PC-3 (cell line): Measurements from ENCODE around the gene CPA3. TPM values are rescaled to one million over a fixed set of nuclear protein-coding genes. Genes with fewer than 3 reads are reported as not detected.

Source experiments
- ATAC-seq: fragments of 200-7000 bp; cut with Tn5 transposase; 2 replicates; pipeline ENCODE4 v1.9.1; 2020; ENCODE audit warnings: mild to moderate bottlenecking, moderate library complexity
- BruUV-seq: library from RNA; stranded (reverse); fragments of 400-500 nt; replicated peaks from 2 replicates; lab custom pipeline; 2021; lab: Mats Ljungman, UMichigan
- CTCF ChIA-PET: fragments of 300-600 bp; sonication (Branson Sonifier 250); formaldehyde crosslinking; loops from one replicate; lab custom pipeline; 2022; ENCODE audit warnings: antibody characterized with exemption; lab: Charles Lee
- POLR2A ChIA-PET: fragments of 300-600 bp; sonication (Branson Sonifier 250); formaldehyde crosslinking; loops from one replicate; lab custom pipeline; 2022; ENCODE audit warnings: antibody characterized with exemption; ENCODE audit not compliant: unreplicated experiment; lab: Charles Lee
- DNase-seq: peaks from one replicate; pipeline ENCODE4 v3.0.0-alpha.2; 2015
- H2AFZ ChIP-seq: fragments of 300-600 bp; sonication (generic); 2 replicates; pipeline ENCODE4 v1.6.0; 2016; ENCODE audit warnings: antibody characterized with exemption, low read length
- H3F3A ChIP-seq: fragments of 300-600 bp; sonication (generic); one replicate; pipeline ENCODE4 v1.6.0; 2017; ENCODE audit warnings: antibody characterized with exemption, low read length, control low read depth, mild to moderate bottlenecking; ENCODE audit not compliant: unreplicated experiment
- H3K27ac ChIP-seq: fragments of 300-600 bp; sonication (generic); 2 replicates; pipeline ENCODE4 v1.5.1; 2016; ENCODE audit warnings: mild to moderate bottlenecking, low read length
- H3K27me3 ChIP-seq: fragments of 300-600 bp; sonication (generic); 2 replicates; pipeline ENCODE4 v1.6.1; 2016; ENCODE audit warnings: low read length, mixed read lengths
- H3K36me3 ChIP-seq: fragments of 300-600 bp; sonication (generic); 2 replicates; pipeline ENCODE4 v1.6.1; 2016; ENCODE audit warnings: low read depth, mixed run types, low read length, mixed read lengths
- H3K4me1 ChIP-seq: fragments of 300-600 bp; sonication (generic); 2 replicates; pipeline ENCODE4 v1.5.1; 2016; ENCODE audit warnings: low read length; ENCODE audit not compliant: insufficient read depth
- H3K4me2 ChIP-seq: fragments of 300-600 bp; sonication (generic); 2 replicates; pipeline ENCODE4 v1.6.0; 2016; ENCODE audit warnings: low read length
- H3K4me3 ChIP-seq: fragments of 300-600 bp; sonication (generic); 2 replicates; pipeline ENCODE4 v1.5.1; 2016; ENCODE audit warnings: mild to moderate bottlenecking, low read length, mixed read lengths
- H3K79me2 ChIP-seq: fragments of 300-600 bp; sonication (generic); 2 replicates; pipeline ENCODE4 v1.6.1; 2017; ENCODE audit warnings: low read length, mixed read lengths
- H3K9ac ChIP-seq: fragments of 300-600 bp; sonication (generic); 2 replicates; pipeline ENCODE4 v1.6.0; 2016; ENCODE audit warnings: mild to moderate bottlenecking, low read length
- H3K9me2 ChIP-seq: fragments of 300-600 bp; sonication (generic); replicated peaks from 2 replicates; pipeline ENCODE4 v1.6.1; 2016; ENCODE audit warnings: mixed run types, low read length, mixed read lengths
- H3K9me3 ChIP-seq: fragments of 300-600 bp; sonication (generic); 2 replicates; pipeline ENCODE4 v1.6.1; 2016; ENCODE audit warnings: low read length, mixed read lengths
- H4K20me1 ChIP-seq: fragments of 300-600 bp; sonication (generic); 2 replicates; pipeline ENCODE4 v1.6.1; 2016; ENCODE audit warnings: low read length, mixed read lengths
- EZH2 ChIP-seq: fragments of 300-600 bp; sonication (generic); IDR thresholded peaks from one replicate; pipeline ENCODE4 v1.6.1; 2017; ENCODE audit warnings: antibody characterized with exemption, mild to moderate bottlenecking, low read length; ENCODE audit not compliant: unreplicated experiment
- EZH2phosphoT487 ChIP-seq: fragments of 300-600 bp; sonication (generic); IDR thresholded peaks from 2 replicates; pipeline ENCODE4 v1.6.1; 2018; ENCODE audit warnings: mild to moderate bottlenecking, antibody characterized with exemption, low read length, borderline replicate concordance
- intact Hi-C: fragments of 100-400 bp; cut with micrococcal nuclease; formaldehyde crosslinking; loops from 2 replicates; pipeline ENCODE4 v1.9.0; 2023
- total RNA-seq: library from RNA; depleted of rRNA; stranded (reverse); fragments of >200 nt; gene quantifications from 2 replicates; pipeline ENCODE4 v1.2.3, GENCODE V29; 2014
- TF ChIP-seq, protein P1 (sequence below): fragments of 300-600 bp; sonication (generic); conservative IDR thresholded peaks from 2 replicates; pipeline ENCODE4 v1.5.1; 2017; ENCODE audit warnings: antibody characterized with exemption, low read depth, mild to moderate bottlenecking, low read length

CPA3 gene
- total RNA-seq, 1 experiment from 2014 or later = not detected

DNA sequence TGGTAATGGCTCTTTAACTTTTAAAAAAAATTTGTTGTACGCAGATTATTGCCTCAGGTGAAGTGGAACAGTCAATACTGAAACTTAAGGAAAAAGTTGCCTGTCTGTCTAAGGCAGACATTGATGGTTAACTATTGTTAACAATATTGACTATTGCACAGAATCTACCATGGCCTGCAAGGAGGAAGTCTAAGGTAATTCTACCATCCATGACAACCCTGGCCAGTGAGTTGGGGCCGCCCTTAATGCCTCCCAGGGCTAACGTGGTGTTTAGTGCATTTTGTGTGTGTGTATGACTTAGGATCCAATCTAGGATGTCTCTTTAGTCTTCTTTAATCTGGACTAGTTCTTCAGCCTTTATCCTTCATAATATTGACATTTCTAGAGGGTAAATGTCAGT lies 39.6 kb upstream of the CPA3 start:
- H3K4me3 ChIP-seq = no peak overlapping the region
- no peak overlapping the region for H3K27ac ChIP-seq
- no peaks in the 10 kb centered on the region for H3K9me2 ChIP-seq
- H3K36me3 ChIP-seq = no peaks in the 10 kb centered on the region
- ChIA-PET CTCF (no interaction called here), POLR2A (no interaction called here)
- H3K4me2 ChIP-seq = no peak overlapping the region
- intact Hi-C loops = no loop called here
- H2AFZ ChIP-seq = no peak overlapping the region
- ATAC-seq (no peak), DNase-seq (no peak)
- no peaks in the 10 kb centered on the region for H3K4me1 ChIP-seq
- peaks cover 47% of the 10 kb centered on the region for H3K27me3 ChIP-seq
- TF ChIP-seq EZH2phosphoT487 (no peak), EZH2 (no peak)
- TF ChIP-seq, protein P1, sequence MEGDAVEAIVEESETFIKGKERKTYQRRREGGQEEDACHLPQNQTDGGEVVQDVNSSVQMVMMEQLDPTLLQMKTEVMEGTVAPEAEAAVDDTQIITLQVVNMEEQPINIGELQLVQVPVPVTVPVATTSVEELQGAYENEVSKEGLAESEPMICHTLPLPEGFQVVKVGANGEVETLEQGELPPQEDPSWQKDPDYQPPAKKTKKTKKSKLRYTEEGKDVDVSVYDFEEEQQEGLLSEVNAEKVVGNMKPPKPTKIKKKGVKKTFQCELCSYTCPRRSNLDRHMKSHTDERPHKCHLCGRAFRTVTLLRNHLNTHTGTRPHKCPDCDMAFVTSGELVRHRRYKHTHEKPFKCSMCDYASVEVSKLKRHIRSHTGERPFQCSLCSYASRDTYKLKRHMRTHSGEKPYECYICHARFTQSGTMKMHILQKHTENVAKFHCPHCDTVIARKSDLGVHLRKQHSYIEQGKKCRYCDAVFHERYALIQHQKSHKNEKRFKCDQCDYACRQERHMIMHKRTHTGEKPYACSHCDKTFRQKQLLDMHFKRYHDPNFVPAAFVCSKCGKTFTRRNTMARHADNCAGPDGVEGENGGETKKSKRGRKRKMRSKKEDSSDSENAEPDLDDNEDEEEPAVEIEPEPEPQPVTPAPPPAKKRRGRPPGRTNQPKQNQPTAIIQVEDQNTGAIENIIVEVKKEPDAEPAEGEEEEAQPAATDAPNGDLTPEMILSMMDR = no peak
- H4K20me1 ChIP-seq = no peaks in the 10 kb centered on the region
- no peaks in the 10 kb centered on the region for H3K79me2 ChIP-seq
- H3F3A ChIP-seq = no peaks in the 10 kb centered on the region
- H3K9me3 ChIP-seq = no peaks in the 10 kb centered on the region
- no TSS peak for BruUV-seq
- H3K9ac ChIP-seq = no peak overlapping the region

DNA sequence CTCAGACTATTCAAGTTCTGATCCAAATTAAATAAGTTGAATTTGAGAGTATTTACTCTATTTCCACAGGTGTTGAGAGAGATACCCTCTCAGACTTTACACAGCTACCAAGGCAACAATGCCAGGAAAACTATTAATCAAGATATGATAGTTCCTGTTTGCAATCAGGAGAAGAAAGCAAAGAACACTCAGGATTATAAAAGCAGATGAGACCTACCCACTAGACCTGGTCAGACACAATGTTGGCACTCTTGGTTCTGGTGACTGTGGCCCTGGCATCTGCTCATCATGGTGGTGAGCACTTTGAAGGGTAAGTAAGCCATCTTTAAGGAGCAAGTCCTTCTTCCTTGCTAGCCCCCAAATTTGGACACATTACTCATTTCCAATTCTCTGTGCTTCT lies 37.5 kb upstream of the CPA3 start, which contains the start of gene CPB1:
Gene CPB1 (plus strand): TSS at position 227 of the 400 bp plus-strand sequence. CDS start 13 bp downstream, at position 240.
- BruUV-seq = no TSS peak
- no peaks in the 10 kb centered on the region for H4K20me1 ChIP-seq
- ChIA-PET CTCF (no interaction called here), POLR2A (no interaction called here)
- H3K9me2 ChIP-seq = no peaks in the 10 kb centered on the region
- no peak for TF ChIP-seq EZH2
- TF ChIP-seq, protein P1 = no peak
- H3K4me1 ChIP-seq = no peaks in the 10 kb centered on the region
- peaks cover 57% of the 10 kb centered on the region for H3K27me3 ChIP-seq
- H3F3A ChIP-seq = no peaks in the 10 kb centered on the region
- no peak within 1 kb of the TSS for H3K4me3 ChIP-seq
- no peak within 1 kb of the TSS for H3K9ac ChIP-seq
- H3K9me3 ChIP-seq = no peaks in the 10 kb centered on the region
- H3K4me2 ChIP-seq = no peak within 1 kb of the TSS
- H2AFZ ChIP-seq = no peak within 1 kb of the TSS
- H3K27ac ChIP-seq = no peak within 1 kb of the TSS
- H3K36me3 ChIP-seq = no peaks in the 10 kb centered on the region
- ATAC-seq (no peak), DNase-seq (no peak)
- intact Hi-C loops = no loop called here
- H3K79me2 ChIP-seq = no peaks in the 10 kb centered on the region

DNA sequence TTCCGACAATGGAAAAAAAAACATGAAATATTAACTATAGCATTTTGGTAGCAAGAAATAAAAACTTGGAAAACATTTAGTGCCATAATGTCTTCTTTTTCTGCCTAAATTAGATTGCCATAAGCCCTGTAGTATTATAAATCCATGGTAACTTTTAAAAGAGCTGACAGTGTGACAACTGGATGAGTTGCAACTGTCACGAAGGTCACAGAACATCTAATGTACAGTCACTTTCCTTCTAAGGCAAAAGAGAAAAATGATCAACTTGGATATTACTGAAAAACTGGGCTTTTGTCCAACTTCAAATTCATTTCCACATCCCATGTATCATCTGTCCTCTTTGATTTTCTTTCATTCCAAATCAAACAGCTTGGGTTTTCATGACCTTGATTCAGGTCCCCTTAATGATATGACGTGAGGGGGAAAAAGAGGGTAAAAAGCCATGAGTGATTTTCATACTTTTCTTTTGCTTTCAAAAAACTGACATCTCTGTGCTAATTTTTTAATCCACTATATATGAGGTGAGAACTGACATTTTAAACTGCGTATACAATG lies 36.9 kb upstream of the CPA3 start:
- no TSS peak for BruUV-seq
- H3K36me3 ChIP-seq = no peaks in the 10 kb centered on the region

More for the DNA sequence above, 36.9 kb upstream of the CPA3 start:
- Histone ChIP-seq H3K27me3 (peaks cover 52% of the 10 kb centered on the region), H3K4me1 (no peaks in the 10 kb centered on the region), H3F3A (no peaks in the 10 kb centered on the region), H3K9me2 (no peaks in the 10 kb centered on the region), H3K4me3 (no peak overlapping the region), H2AFZ (no peak overlapping the region), H3K4me2 (no peak overlapping the region), H3K9ac (no peak overlapping the region), H3K9me3 (no peaks in the 10 kb centered on the region), H3K27ac (no peak overlapping the region), H4K20me1 (no peaks in the 10 kb centered on the region), H3K79me2 (no peaks in the 10 kb centered on the region)
- ATAC-seq (no peak), DNase-seq (no peak)
- ChIA-PET CTCF (no interaction called here), POLR2A (no interaction called here)
- intact Hi-C loops = no loop called here
- no peak for TF ChIP-seq EZH2
- TF ChIP-seq EZH2phosphoT487 = no peak
- TF ChIP-seq, protein P1 = no peak
